Measurements from ENCODE around the gene EPHA8.

DNA sequence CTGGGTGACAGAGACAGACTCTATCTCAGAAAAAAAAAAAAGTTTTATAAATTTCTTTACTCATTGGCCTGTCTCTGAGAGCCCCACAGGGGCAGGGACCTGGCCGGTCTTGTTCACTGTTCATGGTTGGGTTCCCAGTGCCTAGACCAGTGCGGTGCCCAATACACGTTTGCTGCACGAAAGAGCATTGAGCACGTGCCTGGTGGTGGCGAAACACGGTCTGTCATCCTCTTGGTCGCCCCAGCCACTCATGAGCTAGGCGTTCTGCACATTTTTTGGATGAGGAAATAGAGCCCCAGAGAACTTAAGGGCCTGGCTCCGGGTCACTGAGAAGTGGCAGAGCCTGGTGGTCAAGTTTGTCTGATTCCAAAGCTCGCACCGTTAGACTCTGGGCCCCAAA lies 18.7 kb upstream of the EPHA8 start:
- TF ChIP-seq, protein P1, sequence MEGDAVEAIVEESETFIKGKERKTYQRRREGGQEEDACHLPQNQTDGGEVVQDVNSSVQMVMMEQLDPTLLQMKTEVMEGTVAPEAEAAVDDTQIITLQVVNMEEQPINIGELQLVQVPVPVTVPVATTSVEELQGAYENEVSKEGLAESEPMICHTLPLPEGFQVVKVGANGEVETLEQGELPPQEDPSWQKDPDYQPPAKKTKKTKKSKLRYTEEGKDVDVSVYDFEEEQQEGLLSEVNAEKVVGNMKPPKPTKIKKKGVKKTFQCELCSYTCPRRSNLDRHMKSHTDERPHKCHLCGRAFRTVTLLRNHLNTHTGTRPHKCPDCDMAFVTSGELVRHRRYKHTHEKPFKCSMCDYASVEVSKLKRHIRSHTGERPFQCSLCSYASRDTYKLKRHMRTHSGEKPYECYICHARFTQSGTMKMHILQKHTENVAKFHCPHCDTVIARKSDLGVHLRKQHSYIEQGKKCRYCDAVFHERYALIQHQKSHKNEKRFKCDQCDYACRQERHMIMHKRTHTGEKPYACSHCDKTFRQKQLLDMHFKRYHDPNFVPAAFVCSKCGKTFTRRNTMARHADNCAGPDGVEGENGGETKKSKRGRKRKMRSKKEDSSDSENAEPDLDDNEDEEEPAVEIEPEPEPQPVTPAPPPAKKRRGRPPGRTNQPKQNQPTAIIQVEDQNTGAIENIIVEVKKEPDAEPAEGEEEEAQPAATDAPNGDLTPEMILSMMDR (conservative IDR thresholded peaks at IDR 0.05) = no peak
- no peak for TF ChIP-seq EZH2 (IDR thresholded peaks at IDR 0.05; ENCODE audit: low read depth)
